ENCODE results near the gene TEX38.
A peak's percentile ranks its signal among the peaks of the same experiment; 100 is the strongest.
"Not testable (repeated sequence)": the region's sequence is repeated elsewhere in the genome, so short reads cannot be mapped to it uniquely, and the experiment has no call there.

TEX38 gene

GRCh38 chr1:46655848-46656247 lies 15.8 kb upstream of the TEX38 start:
- no peak for TF ChIP-seq ZFX (IDR thresholded peaks at IDR 0.05; ENCODE audit: borderline replicate concordance)
- TF ChIP-seq, protein P1, sequence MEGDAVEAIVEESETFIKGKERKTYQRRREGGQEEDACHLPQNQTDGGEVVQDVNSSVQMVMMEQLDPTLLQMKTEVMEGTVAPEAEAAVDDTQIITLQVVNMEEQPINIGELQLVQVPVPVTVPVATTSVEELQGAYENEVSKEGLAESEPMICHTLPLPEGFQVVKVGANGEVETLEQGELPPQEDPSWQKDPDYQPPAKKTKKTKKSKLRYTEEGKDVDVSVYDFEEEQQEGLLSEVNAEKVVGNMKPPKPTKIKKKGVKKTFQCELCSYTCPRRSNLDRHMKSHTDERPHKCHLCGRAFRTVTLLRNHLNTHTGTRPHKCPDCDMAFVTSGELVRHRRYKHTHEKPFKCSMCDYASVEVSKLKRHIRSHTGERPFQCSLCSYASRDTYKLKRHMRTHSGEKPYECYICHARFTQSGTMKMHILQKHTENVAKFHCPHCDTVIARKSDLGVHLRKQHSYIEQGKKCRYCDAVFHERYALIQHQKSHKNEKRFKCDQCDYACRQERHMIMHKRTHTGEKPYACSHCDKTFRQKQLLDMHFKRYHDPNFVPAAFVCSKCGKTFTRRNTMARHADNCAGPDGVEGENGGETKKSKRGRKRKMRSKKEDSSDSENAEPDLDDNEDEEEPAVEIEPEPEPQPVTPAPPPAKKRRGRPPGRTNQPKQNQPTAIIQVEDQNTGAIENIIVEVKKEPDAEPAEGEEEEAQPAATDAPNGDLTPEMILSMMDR (IDR thresholded peaks at IDR 0.05), result no peak
- H3K27ac ChIP-seq, result no peak overlapping the region

GRCh38 chr1:46656643-46657042 lies 15.0 kb upstream of the TEX38 start:
- no peak for TF ChIP-seq ZFX (IDR thresholded peaks at IDR 0.05; ENCODE audit: borderline replicate concordance)
- TF ChIP-seq, protein P1 (IDR thresholded peaks at IDR 0.05), result no peak
- no peak overlapping the region for H3K27ac ChIP-seq

- no peak for TF ChIP-seq ZFX (IDR thresholded peaks at IDR 0.05; ENCODE audit: borderline replicate concordance)
- TF ChIP-seq, protein P1 (IDR thresholded peaks at IDR 0.05), result no peak
- no peak overlapping the region for H3K27ac ChIP-seq
Measured at GRCh38 chr1:46657775-46658174, 13.9 kb upstream of the TEX38 start.

DNA sequence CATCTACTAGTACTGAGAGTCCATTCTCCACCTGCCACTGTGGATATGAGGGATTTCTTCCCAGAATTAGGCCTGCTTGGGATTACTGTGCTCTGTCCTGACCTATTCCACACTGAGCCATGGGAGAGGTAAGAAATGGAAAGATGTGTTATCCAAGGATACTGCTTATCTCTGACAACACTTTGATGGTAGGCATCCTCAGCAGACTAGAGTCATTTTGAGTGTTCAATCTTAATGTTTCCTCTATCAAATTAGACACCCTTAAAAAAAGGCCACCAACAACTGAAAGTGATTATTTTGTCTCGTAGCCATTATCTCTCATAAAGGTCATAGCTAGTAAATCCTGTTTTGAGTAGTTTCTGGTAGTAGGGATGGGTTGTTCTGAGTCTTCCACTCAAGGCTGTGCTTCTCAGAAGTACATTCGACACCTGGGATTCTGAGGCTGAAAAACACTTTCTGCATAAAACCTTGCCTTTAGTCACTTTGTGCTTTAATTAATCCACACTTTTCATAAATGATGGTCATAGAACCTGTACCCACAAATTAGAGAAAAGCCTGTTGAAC lies 12.3 kb upstream of the TEX38 start:
- H3K27ac ChIP-seq, result no peak overlapping the region
- no peak for TF ChIP-seq ZFX (IDR thresholded peaks at IDR 0.05; ENCODE audit: borderline replicate concordance)
- TF ChIP-seq, protein P1 (IDR thresholded peaks at IDR 0.05), result no peak

- not testable (repeated sequence) for H3K27ac ChIP-seq
Measured at GRCh38 chr1:46660116-46660515, 11.5 kb upstream of the TEX38 start.

- not testable (repeated sequence) for H3K27ac ChIP-seq
Measured at GRCh38 chr1:46662919-46663318, 8.7 kb upstream of the TEX38 start.

- TF ChIP-seq, protein P1 (IDR thresholded peaks at IDR 0.05), result no peak
- no peak for TF ChIP-seq ZFX (IDR thresholded peaks at IDR 0.05; ENCODE audit: borderline replicate concordance)
- H3K27ac ChIP-seq, result no peak overlapping the region
Measured at GRCh38 chr1:46665983-46666382, 5.7 kb upstream of the TEX38 start.

DNA sequence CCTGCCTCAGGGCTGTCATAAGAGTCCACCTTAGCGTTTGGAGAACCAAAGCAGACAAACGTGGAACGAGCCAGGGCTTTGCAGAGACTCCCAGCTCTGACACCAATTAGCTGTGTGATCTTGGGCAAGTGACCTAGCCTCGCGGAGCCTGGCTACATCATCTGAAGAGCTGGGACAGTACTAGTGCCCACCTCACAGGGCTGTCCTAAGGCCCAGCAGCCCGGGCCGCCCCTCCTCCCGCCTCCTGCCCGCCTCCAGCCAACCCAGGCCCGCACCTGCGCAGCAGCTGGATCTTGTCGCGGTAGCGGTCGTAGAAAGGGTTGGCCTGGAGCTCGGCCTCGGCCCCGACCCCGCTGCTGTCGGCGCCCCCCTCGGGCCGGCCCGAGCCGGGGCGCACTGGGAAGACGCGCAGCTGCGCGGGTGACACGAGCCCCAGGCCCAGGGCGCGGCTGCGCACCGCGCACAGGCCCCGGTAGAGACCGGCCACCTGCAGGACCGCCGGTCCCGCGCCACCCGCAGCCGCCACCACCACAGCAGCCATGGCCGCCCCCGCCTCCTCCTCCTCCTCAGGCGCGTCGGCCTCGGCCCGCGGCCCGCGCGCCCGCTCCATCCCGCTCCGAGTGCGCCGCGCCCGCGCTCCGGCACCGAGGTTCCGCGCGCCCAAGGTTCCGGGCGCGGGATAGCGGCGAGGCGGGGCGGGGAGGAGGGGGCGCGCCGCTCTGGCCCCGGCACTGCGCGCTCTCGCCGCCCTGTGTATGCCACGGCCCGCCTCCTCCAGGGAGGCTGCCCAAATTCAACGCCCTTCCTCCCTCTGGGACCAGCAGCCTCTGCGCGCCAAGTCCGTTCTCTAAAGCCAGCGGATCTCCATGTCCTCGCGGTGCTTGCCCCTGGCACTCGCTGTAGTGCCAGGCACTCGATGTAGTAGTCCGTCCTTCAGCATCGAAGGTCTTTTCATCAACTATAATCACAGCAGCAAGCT lies 3.6 kb upstream of the TEX38 start, which contains the start of gene ATPAF1:
TSS of gene ATPAF1 (minus strand) at position 583 of the 979 bp plus-strand sequence. CDS start at position 541, 42 bp downstream.
- H3K27ac ChIP-seq, result peak within 1 kb of the TSS; percentile 85
- TF ChIP-seq ZFX (IDR thresholded peaks at IDR 0.05; ENCODE audit: borderline replicate concordance), result no peak
- TF ChIP-seq, protein P1 (IDR thresholded peaks at IDR 0.05), result peak; percentile 8; the same call in 1 of the 2 replicates

Data from 22Rv1 (cell line).